ENCODE results near the gene EHMT2. TPM values are rescaled to one million over a fixed set of nuclear protein-coding genes. Genes with fewer than 3 reads are reported as not detected.
"Not testable (repeated sequence)": the region's sequence is repeated elsewhere in the genome, so short reads cannot be mapped to it uniquely, and the experiment has no call there.

The EHMT2 gene
- total RNA-seq, 5 donors from 2014 or later (not counting 1 experiment from before 2014, with no cell fraction given), result 49.1 to 83.8 (median 78.9) TPM

DNA sequence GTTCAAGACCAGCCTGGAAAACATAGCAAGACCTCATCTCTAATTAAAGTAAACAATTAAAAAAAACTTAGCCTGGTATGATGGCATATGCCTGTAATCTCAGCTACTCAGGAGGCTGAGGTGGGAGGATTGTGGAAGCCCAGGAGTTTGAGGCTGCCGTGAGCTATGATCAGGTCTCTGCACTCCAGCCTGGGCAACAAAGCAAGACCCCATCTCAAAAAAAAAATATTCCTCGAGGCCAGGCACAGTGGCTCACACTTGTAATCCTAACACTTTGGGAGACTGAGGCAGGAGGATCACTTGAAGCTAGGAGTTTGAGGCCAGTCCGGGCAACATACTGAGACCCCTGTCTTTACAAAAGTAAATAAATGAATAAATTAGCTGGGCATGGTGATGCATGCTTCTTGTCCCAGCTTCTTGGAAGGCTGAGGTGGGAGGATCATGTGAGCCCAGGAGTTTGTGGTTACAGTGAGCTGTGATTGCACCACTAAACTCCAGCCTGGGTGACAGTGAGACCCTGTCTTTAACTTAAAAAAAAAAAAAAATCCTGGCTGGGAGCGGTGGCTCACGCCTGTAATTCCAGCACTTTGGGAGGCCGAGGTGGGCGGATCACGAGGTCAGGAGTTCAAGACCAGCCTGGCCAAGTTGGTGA, 20.7 kb upstream of the EHMT2 start:
- Histone ChIP-seq H3K4me1 (ENCODE audit: control insufficient read depth in 1 of 2, extremely low read depth in 1 of 2, insufficient read depth in 2 of 2, low read length in 2 of 2) (no peaks in the 10 kb centered on the region), H3K27ac (ENCODE audit: low read length) (no peak overlapping the region), H3K4me3 (ENCODE audit: control insufficient read depth in 1 of 2, extremely low read depth in 1 of 2, low read length in 1 of 2) (no peak overlapping the region), H3K9me3 (no peaks in the 10 kb centered on the region), H3K27me3 (replicated peaks in 1 of 2; ENCODE audit: control insufficient read depth in 2 of 2, extremely low read depth in 1 of 2, insufficient read depth in 2 of 2, low read length in 1 of 2) (peaks cover 0 to 17% of the 10 kb centered on the region in 2 experiments), H3K36me3 (ENCODE audit: control insufficient read depth in 2 of 2, extremely low read depth in 1 of 2, insufficient read depth in 1 of 2, low read length in 1 of 2) (no peaks in the 10 kb centered on the region)
- H3K27ac Mint-ChIP-seq, result no peak overlapping the region
- no peaks in the 10 kb centered on the region for H3K9me3 Mint-ChIP-seq
- no peak overlapping the region for H3K4me3 Mint-ChIP-seq
- peaks cover 3 to 9% of the 10 kb centered on the region in 2 donors for H3K27me3 Mint-ChIP-seq
- no peak for ATAC-seq (replicated peaks in 1 of 4)
- CTCF ChIA-PET, result interaction anchor here (0.7 kb wide), 2 partner anchors 12 to 261 kb away, joined by 3 to 4 read pairs; no protein-coding TSS in a partner anchor
- no peaks in the 10 kb centered on the region for H3K4me1 Mint-ChIP-seq
- no peak for DNase-seq
- WGBS (ENCODE audit: insufficient coverage), result 40% methylated on average over 1 of the region's 8 CpGs
- H3K36me3 Mint-ChIP-seq, result no peaks in the 10 kb centered on the region
- POLR2A ChIA-PET, result no interaction called here

DNA sequence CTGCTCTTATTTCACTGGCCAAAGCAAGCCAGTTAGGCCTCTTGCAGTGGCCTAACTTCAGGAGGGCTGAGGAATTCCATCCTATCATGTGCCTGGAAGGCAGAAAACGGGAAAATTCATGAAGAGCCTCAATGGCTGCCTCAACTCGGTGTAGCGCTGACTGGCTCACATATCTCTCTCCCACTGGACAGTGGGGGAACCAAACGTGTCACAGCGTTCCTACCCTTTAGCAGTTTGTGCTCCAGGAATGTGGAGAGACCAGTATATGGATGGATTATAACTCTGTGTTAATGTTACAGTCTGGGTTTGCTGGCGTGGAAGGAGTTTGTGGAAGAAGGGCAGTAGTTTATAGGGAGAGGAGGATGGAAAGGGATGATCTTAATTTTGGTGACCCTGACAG, 18.3 kb upstream of the EHMT2 start:
- Histone ChIP-seq H3K4me1 (ENCODE audit: control insufficient read depth in 1 of 2, extremely low read depth in 1 of 2, insufficient read depth in 2 of 2, low read length in 2 of 2) (no peaks in the 10 kb centered on the region), H3K36me3 (ENCODE audit: control insufficient read depth in 2 of 2, extremely low read depth in 1 of 2, insufficient read depth in 1 of 2, low read length in 1 of 2) (no peaks in the 10 kb centered on the region), H3K4me3 (ENCODE audit: control insufficient read depth in 1 of 2, extremely low read depth in 1 of 2, low read length in 1 of 2) (no peak overlapping the region), H3K27me3 (replicated peaks in 1 of 2; ENCODE audit: control insufficient read depth in 2 of 2, extremely low read depth in 1 of 2, insufficient read depth in 2 of 2, low read length in 1 of 2) (peaks cover 0 to 26% of the 10 kb centered on the region in 2 experiments), H3K27ac (ENCODE audit: low read length) (no peak overlapping the region), H3K9me3 (no peaks in the 10 kb centered on the region)
- Mint-ChIP-seq H3K4me3 (no peak overlapping the region), H3K27me3 (peaks cover 3 to 12% of the 10 kb centered on the region in 2 donors), H3K36me3 (no peaks in the 10 kb centered on the region), H3K9me3 (no peaks in the 10 kb centered on the region), H3K4me1 (no peaks in the 10 kb centered on the region), H3K27ac (peak overlapping the region in 1 of 2 donors; percentile 37)
- DNase-seq, result no peak
- no peak for ATAC-seq (replicated peaks in 1 of 4)
- 88% methylated on average over 1 of the region's 6 CpGs for WGBS (ENCODE audit: insufficient coverage)
- CTCF ChIA-PET, result no interaction called here
- POLR2A ChIA-PET, result no interaction called here

DNA sequence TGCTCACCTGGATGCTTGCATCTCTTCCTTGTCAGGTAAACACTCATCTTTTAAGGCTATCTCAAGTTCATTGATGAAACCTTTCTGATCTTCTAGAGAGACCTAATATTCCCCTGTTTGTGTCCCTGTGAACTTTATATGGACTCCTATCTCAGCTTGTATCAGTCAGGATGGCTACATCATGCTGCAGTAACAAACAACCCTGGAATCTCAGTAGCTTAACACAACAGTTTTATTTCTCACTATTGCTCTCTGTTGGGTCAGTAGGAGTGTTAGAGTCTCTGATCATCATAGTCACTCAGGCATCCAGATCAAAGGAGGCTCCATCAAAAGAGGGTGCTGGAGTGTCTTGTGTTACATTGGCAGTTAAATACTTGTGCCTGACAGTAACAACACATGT, 17.9 kb upstream of the EHMT2 start:
- Mint-ChIP-seq H3K27ac (no peak overlapping the region), H3K27me3 (peaks cover 3 to 12% of the 10 kb centered on the region in 2 donors), H3K36me3 (no peaks in the 10 kb centered on the region), H3K4me3 (no peak overlapping the region), H3K4me1 (no peaks in the 10 kb centered on the region), H3K9me3 (no peaks in the 10 kb centered on the region)
- Histone ChIP-seq H3K27ac (ENCODE audit: low read length) (no peak overlapping the region), H3K4me3 (ENCODE audit: control insufficient read depth in 1 of 2, extremely low read depth in 1 of 2, low read length in 1 of 2) (no peak overlapping the region), H3K36me3 (ENCODE audit: control insufficient read depth in 2 of 2, extremely low read depth in 1 of 2, insufficient read depth in 1 of 2, low read length in 1 of 2) (no peaks in the 10 kb centered on the region), H3K9me3 (no peaks in the 10 kb centered on the region), H3K27me3 (replicated peaks in 1 of 2; ENCODE audit: control insufficient read depth in 2 of 2, extremely low read depth in 1 of 2, insufficient read depth in 2 of 2, low read length in 1 of 2) (peaks cover 0 to 27% of the 10 kb centered on the region in 2 experiments), H3K4me1 (ENCODE audit: control insufficient read depth in 1 of 2, extremely low read depth in 1 of 2, insufficient read depth in 2 of 2, low read length in 2 of 2) (no peaks in the 10 kb centered on the region)
- ChIA-PET CTCF (interaction anchor here in 1 of 2 donors (0.6 kb wide), 1 partner anchor 1148 kb away, joined by 5 read pairs; no protein-coding TSS in a partner anchor), POLR2A (no interaction called here)
- no peak for DNase-seq
- ATAC-seq (replicated peaks in 1 of 4), result no peak

DNA sequence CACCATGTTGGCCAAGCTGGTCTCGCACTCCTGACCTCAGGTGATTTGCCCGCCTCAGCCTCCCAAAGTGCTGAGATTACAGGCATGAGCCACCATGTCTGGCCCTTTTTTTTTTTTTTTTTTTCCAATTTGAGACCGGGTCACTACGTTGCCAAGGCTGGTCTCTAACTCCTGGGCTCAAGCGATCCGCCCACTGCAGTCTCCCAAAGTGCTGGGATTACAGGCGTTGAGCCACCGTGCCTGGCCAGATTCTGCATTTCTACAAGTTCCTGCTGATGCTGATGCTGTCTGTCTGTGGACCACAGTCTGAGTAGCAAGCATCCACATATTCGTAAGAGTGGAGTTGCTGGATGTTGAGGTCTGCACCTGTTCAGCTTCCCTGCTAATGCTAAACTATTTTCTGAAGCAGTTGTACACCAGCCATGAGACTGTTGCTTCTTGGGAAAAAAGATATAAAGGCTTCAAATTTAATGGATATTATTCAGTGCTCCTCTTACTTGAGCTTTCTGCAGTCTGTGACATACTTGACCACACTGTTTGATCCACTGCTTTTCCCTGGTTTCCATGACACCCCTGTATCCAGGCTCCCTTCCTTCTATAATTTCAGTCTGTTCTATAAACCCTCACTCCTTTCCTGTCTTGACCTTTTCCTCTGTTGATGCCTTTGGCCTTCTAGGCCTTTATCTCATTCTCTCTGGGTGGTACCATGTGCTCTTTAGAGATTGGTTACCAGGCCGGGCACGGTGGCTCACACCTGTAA, 14.5 kb upstream of the EHMT2 start:
- ChIA-PET CTCF (interaction anchor here in 1 of 2 donors (0.7 kb wide), 1 partner anchor 1204 kb away, joined by 4 read pairs; no protein-coding TSS in a partner anchor), POLR2A (no interaction called here)
- H3K9me3 ChIP-seq, result no peaks in the 10 kb centered on the region
- DNase-seq (no peak), ATAC-seq (replicated peaks in 1 of 4) (no peak)
- peaks cover 0 to 32% of the 10 kb centered on the region in 2 experiments for H3K27me3 ChIP-seq (replicated peaks in 1 of 2; ENCODE audit: control insufficient read depth in 2 of 2, extremely low read depth in 1 of 2, insufficient read depth in 2 of 2, low read length in 1 of 2)
- H3K36me3 ChIP-seq (ENCODE audit: control insufficient read depth in 2 of 2, extremely low read depth in 1 of 2, insufficient read depth in 1 of 2, low read length in 1 of 2), result no peaks in the 10 kb centered on the region
- Mint-ChIP-seq H3K36me3 (no peaks in the 10 kb centered on the region), H3K27ac (peak overlapping the region in 1 of 2 donors; percentile 23), H3K9me3 (no peaks in the 10 kb centered on the region), H3K4me3 (no peak overlapping the region), H3K27me3 (peaks cover 3 to 12% of the 10 kb centered on the region in 2 donors), H3K4me1 (no peaks in the 10 kb centered on the region)
- 95% methylated on average over 9 of the region's 11 CpGs for WGBS (ENCODE audit: insufficient coverage)
- no peak overlapping the region for H3K27ac ChIP-seq (ENCODE audit: low read length)
- no peaks in the 10 kb centered on the region for H3K4me1 ChIP-seq (ENCODE audit: control insufficient read depth in 1 of 2, extremely low read depth in 1 of 2, insufficient read depth in 2 of 2, low read length in 2 of 2)
- no peak overlapping the region for H3K4me3 ChIP-seq (ENCODE audit: control insufficient read depth in 1 of 2, extremely low read depth in 1 of 2, low read length in 1 of 2)

DNA sequence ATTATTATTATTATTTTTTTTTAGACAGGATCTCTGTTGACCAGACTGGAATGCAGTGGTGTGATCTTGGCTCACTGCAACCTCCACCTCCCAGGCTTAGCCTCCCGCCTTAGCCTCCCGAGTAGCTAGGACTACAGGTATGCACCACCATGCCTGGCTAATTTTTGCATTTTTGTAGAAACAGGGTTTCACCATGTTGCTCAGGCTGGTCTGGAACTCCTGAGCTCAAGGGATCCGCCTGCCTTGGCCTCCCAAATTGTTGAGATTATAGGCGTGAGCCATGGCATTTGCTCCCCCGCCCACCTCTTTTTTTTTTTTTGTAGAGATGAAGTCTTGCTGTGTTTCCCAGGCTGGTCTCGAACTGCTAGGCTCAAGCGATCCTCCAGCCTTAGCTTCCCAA, 11.8 kb upstream of the EHMT2 start:
- H3K9me3 Mint-ChIP-seq; H3K4me3 Mint-ChIP-seq; POLR2A ChIA-PET; H3K27ac ChIP-seq (ENCODE audit: low read length); H3K36me3 Mint-ChIP-seq; H3K27ac Mint-ChIP-seq; H3K4me1 ChIP-seq (ENCODE audit: control insufficient read depth in 1 of 2, extremely low read depth in 1 of 2, insufficient read depth in 2 of 2, low read length in 2 of 2); H3K9me3 ChIP-seq; H3K36me3 ChIP-seq (ENCODE audit: control insufficient read depth in 2 of 2, extremely low read depth in 1 of 2, insufficient read depth in 1 of 2, low read length in 1 of 2); H3K27me3 Mint-ChIP-seq; ATAC-seq (replicated peaks in 1 of 4); DNase-seq; H3K4me1 Mint-ChIP-seq; H3K4me3 ChIP-seq (ENCODE audit: control insufficient read depth in 1 of 2, extremely low read depth in 1 of 2, low read length in 1 of 2); CTCF ChIA-PET: not testable (repeated sequence)
- 92% methylated on average over 5 of the region's 7 CpGs for WGBS (ENCODE audit: insufficient coverage)
- peaks cover 0 to 29% of the 10 kb centered on the region in 2 experiments for H3K27me3 ChIP-seq (replicated peaks in 1 of 2; ENCODE audit: control insufficient read depth in 2 of 2, extremely low read depth in 1 of 2, insufficient read depth in 2 of 2, low read length in 1 of 2)

DNA sequence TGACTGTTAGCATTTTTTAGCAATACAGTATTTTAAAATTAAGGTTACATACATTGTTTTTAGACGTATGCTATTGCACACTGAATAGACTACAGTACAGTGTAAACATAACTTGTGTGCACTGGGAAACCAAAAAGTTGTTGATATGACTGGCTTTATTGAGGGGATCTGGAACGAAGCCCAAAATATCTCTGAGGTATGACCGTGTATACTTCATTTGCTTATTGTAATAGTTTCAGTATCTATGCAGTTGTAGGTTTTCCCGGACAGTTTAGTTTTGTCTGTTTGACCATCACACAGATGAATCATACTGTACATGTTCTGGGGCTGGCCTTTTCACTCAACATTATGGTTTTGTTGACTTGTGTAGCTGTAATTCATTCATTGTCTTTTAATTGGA, 11.3 kb upstream of the EHMT2 start:
- WGBS (ENCODE audit: insufficient coverage), result no CpG with 5 or more reads among the region's 4 CpGs

More for the DNA sequence above, 11.3 kb upstream of the EHMT2 start:
- H3K4me1 ChIP-seq (ENCODE audit: control insufficient read depth in 1 of 2, extremely low read depth in 1 of 2, insufficient read depth in 2 of 2, low read length in 2 of 2), result no peaks in the 10 kb centered on the region
- CTCF ChIA-PET, result no interaction called here
- ATAC-seq (replicated peaks in 1 of 4) (no peak), DNase-seq (no peak)
- H3K4me3 ChIP-seq (ENCODE audit: control insufficient read depth in 1 of 2, extremely low read depth in 1 of 2, low read length in 1 of 2), result no peak overlapping the region
- Mint-ChIP-seq H3K4me3 (no peak overlapping the region), H3K36me3 (no peaks in the 10 kb centered on the region), H3K9me3 (no peaks in the 10 kb centered on the region), H3K27me3 (peaks cover 0 to 3% of the 10 kb centered on the region in 2 donors), H3K27ac (no peak overlapping the region), H3K4me1 (no peaks in the 10 kb centered on the region)
- H3K27me3 ChIP-seq (replicated peaks in 1 of 2; ENCODE audit: control insufficient read depth in 2 of 2, extremely low read depth in 1 of 2, insufficient read depth in 2 of 2, low read length in 1 of 2), result peaks cover 0 to 27% of the 10 kb centered on the region in 2 experiments
- POLR2A ChIA-PET, result no interaction called here
- no peak overlapping the region for H3K27ac ChIP-seq (ENCODE audit: low read length)
- H3K36me3 ChIP-seq (ENCODE audit: control insufficient read depth in 2 of 2, extremely low read depth in 1 of 2, insufficient read depth in 1 of 2, low read length in 1 of 2), result no peaks in the 10 kb centered on the region
- H3K9me3 ChIP-seq, result no peaks in the 10 kb centered on the region

All from T-cell (primary cell).